NCI-H526 (cell line): ENCODE results near the gene IKBKE.
"Not testable (repeated sequence)": the region's sequence is repeated elsewhere in the genome, so short reads cannot be mapped to it uniquely, and the experiment has no call there.

Source experiments
- DNase-seq, 2 experiments: peaks; one replicate each; lab custom pipeline; 2025; lab: John Stamatoyannopoulos, UW

The IKBKE gene

GRCh38 chr1:206476058-206476457 is 5.8 kb downstream of the IKBKE start:
- no peak for DNase-seq

- DNase-seq: no peak
Observed at GRCh38 chr1:206476591-206476990, 6.3 kb downstream of the IKBKE start.

- no peak for DNase-seq
Observed at GRCh38 chr1:206477110-206477509, 6.8 kb downstream of the IKBKE start.

GRCh38 chr1:206477581-206478380 is 7.5 kb downstream of the IKBKE start:
- no peak for DNase-seq

- no peak for DNase-seq
Observed at GRCh38 chr1:206478746-206479145, 8.5 kb downstream of the IKBKE start.

- DNase-seq: peak; percentile 11 to 66
Observed at GRCh38 chr1:206479183-206480125, 9.2 kb downstream of the IKBKE start.

GRCh38 chr1:206480211-206480610 is 9.9 kb downstream of the IKBKE start:
- DNase-seq: no peak

GRCh38 chr1:206482611-206483010 is 12.3 kb downstream of the IKBKE start:
- DNase-seq: no peak

GRCh38 chr1:206483864-206484263 is 13.6 kb downstream of the IKBKE start:
- not testable (repeated sequence) for DNase-seq

- no peak for DNase-seq
Observed at GRCh38 chr1:206484901-206485300, 14.6 kb downstream of the IKBKE start.

GRCh38 chr1:206486995-206487788 is 16.9 kb downstream of the IKBKE start:
- DNase-seq: no peak

- DNase-seq: no peak
Observed at GRCh38 chr1:206487970-206488369, 17.7 kb downstream of the IKBKE start.

GRCh38 chr1:206488466-206488865 is 18.2 kb downstream of the IKBKE start:
- no peak for DNase-seq

- peak; percentile 18 to 76 for DNase-seq
Observed at GRCh38 chr1:206489980-206490770, 19.9 kb downstream of the IKBKE start.

GRCh38 chr1:206490771-206491405 is 20.6 kb downstream of the IKBKE start:
- DNase-seq: no peak

- no peak for DNase-seq
Observed at GRCh38 chr1:206491616-206492015, 21.3 kb downstream of the IKBKE start.

- DNase-seq: no peak
Observed at GRCh38 chr1:206492589-206492988, 22.3 kb downstream of the IKBKE start.

GRCh38 chr1:206493279-206493678 is 23.0 kb downstream of the IKBKE start:
- DNase-seq: no peak

GRCh38 chr1:206495011-206495461 is 24.8 kb downstream of the IKBKE start:
- DNase-seq: no peak

GRCh38 chr1:206495493-206496046 is 25.3 kb downstream of the IKBKE start:
- peak; percentile 27 to 75 for DNase-seq
